Right atrium auricular region (tissue), 2 donors: Measurements from ENCODE around the gene BACH2. TPM values are rescaled to one million over a fixed set of nuclear protein-coding genes. Genes with fewer than 3 reads are reported as not detected.

Source experiments
- DNase-seq: peaks from one replicate; pipeline ENCODE4 v3.0.0-alpha.2; 2019; ENCODE audit warnings: low spot score
- H3K27ac ChIP-seq, 2 donors: fragments of 200-600 bp; sonication (generic); 1 replicate in 1 of 2; 2 replicates in 1 of 2; pipeline ENCODE4 v1.5.1; 2016 to 2019
- H3K27me3 ChIP-seq, 2 donors: fragments of 200-600 bp; sonication (generic); one replicate each; pipeline versions ENCODE4 v1.5.1 to v1.6.0; 2017 to 2019
- H3K36me3 ChIP-seq: fragments of 200-600 bp; sonication (generic); one replicate; pipeline ENCODE4 v1.5.1; 2016
- H3K4me1 ChIP-seq, 2 donors: fragments of 200-600 bp; sonication (generic); one replicate each; pipeline versions ENCODE4 v1.5.1 to v1.6.0; 2017 to 2019
- H3K4me3 ChIP-seq, 2 donors: fragments of 200-600 bp; sonication (generic); 1 replicate in 1 of 2; 2 replicates in 1 of 2; pipeline ENCODE4 v1.5.1; 2017 to 2019; ENCODE audit warnings: mild to moderate bottlenecking in 1 of 2, moderate library complexity in 1 of 2
- H3K9me3 ChIP-seq, 2 donors: fragments of 200-600 bp; sonication (generic); one replicate each; pipeline ENCODE4 v1.5.1; 2019
- CTCF ChIP-seq, 2 donors: fragments of 200-600 bp; sonication (generic); IDR thresholded peaks; one replicate each; pipeline ENCODE4 v1.5.1; 2019; ENCODE audit warnings: antibody characterized with exemption in 2 of 2
- total RNA-seq, 2 donors: library from RNA; depleted of rRNA; stranded (reverse); fragments of >200 nt; gene quantifications; one replicate each; pipeline ENCODE4 v1.1.0, GENCODE V29; 2016

The BACH2 gene
- total RNA-seq, 2 donors from 2014 or later = 0.82 to 2.2 TPM

- Histone ChIP-seq H3K4me3 (no peak overlapping the region), H3K27me3 (no peaks in the 10 kb centered on the region), H3K4me1 (no peaks in the 10 kb centered on the region), H3K36me3 (no peaks in the 10 kb centered on the region), H3K27ac (no peak overlapping the region), H3K9me3 (no peaks in the 10 kb centered on the region)
- no peak for DNase-seq
- TF ChIP-seq CTCF (IDR thresholded peaks at IDR 0.05) = no peak
Measured at GRCh38 chr6:90144396-90144795, 152.2 kb downstream of the BACH2 start.

GRCh38 chr6:90140683-90141082 lies 156.0 kb downstream of the BACH2 start:
- DNase-seq = no peak
- Histone ChIP-seq H3K9me3 (no peaks in the 10 kb centered on the region), H3K4me3 (no peak overlapping the region), H3K36me3 (no peaks in the 10 kb centered on the region), H3K27ac (no peak overlapping the region), H3K27me3 (no peaks in the 10 kb centered on the region), H3K4me1 (no peaks in the 10 kb centered on the region)
- no peak for TF ChIP-seq CTCF (IDR thresholded peaks at IDR 0.05)

GRCh38 chr6:90139272-90139817 lies 157.3 kb downstream of the BACH2 start:
- no peaks in the 10 kb centered on the region for H3K4me1 ChIP-seq
- no peak overlapping the region for H3K27ac ChIP-seq
- no peaks in the 10 kb centered on the region for H3K36me3 ChIP-seq
- no peaks in the 10 kb centered on the region for H3K27me3 ChIP-seq
- H3K9me3 ChIP-seq = no peaks in the 10 kb centered on the region
- H3K4me3 ChIP-seq = no peak overlapping the region
- no peak for DNase-seq
- no peak for TF ChIP-seq CTCF (IDR thresholded peaks at IDR 0.05)

- H3K4me3 ChIP-seq = no peak overlapping the region
- no peak for TF ChIP-seq CTCF (IDR thresholded peaks at IDR 0.05)
- no peak overlapping the region for H3K27ac ChIP-seq
Measured at GRCh38 chr6:90136837-90137568, 159.6 kb downstream of the BACH2 start.

GRCh38 chr6:90136176-90136575 lies 160.5 kb downstream of the BACH2 start:
- Histone ChIP-seq H3K9me3 (no peaks in the 10 kb centered on the region), H3K4me1 (peaks cover 0 to 8% of the 10 kb centered on the region in 2 donors), H3K27ac (no peak overlapping the region), H3K36me3 (no peaks in the 10 kb centered on the region), H3K27me3 (no peaks in the 10 kb centered on the region), H3K4me3 (no peak overlapping the region)
- no peak for DNase-seq
- TF ChIP-seq CTCF (IDR thresholded peaks at IDR 0.05) = no peak

More at GRCh38 chr6:90136837-90137568, 159.6 kb downstream of the BACH2 start:
- no peaks in the 10 kb centered on the region for H3K27me3 ChIP-seq
- no peak for DNase-seq
- peaks cover 0 to 3% of the 10 kb centered on the region in 2 donors for H3K4me1 ChIP-seq
- H3K36me3 ChIP-seq = no peaks in the 10 kb centered on the region
- H3K9me3 ChIP-seq = no peaks in the 10 kb centered on the region
